LoVo (cell line): ENCODE measurements around the gene ASCC1.
A peak's percentile ranks its signal among the peaks of the same experiment; 100 is the strongest.
"Not testable (repeated sequence)": the region's sequence is repeated elsewhere in the genome, so short reads cannot be mapped to it uniquely, and the experiment has no call there.

Experiments used
- DNase-seq: peaks from one replicate; pipeline ENCODE4 v3.0.0-alpha.2; 2016; ENCODE audit warnings: low spot score

ASCC1 gene

DNA sequence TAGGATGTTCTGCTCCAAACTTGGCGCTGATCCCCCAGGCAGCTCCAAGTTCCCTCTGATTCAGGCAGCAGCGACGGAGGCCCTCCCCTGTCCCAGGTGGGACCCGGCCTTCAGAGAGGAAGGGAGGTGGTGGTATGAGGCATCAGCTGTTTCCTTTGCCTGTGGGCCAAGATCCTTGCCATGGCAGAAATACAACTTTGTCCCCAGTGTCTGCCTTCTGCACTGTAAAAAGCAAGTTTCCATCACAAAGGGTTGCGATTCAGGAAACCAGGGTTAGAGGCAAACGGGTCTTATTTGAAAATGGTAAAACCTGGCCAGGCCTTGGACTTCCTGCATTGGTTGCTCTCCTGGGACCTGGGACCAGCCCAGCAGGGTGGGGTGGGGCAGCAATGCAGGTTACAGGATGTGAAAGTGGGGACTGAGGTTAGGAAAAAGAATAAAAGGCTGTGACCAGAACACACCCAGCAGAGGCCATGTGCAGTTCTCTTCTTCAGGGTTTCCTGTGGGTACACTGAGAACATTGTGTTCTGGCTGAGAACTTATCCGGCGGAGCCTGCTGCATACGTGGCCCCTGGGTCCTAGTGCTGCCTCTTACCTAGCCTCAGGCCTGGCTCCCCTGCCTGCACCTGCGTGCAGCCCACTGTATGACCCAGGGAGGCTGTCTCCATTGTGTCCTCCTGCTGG is 32.5 kb upstream of the ASCC1 start:
- peak; percentile 57 for DNase-seq

GRCh38 chr10:72245949-72246525 is 30.0 kb upstream of the ASCC1 start:
- DNase-seq = no peak

DNA sequence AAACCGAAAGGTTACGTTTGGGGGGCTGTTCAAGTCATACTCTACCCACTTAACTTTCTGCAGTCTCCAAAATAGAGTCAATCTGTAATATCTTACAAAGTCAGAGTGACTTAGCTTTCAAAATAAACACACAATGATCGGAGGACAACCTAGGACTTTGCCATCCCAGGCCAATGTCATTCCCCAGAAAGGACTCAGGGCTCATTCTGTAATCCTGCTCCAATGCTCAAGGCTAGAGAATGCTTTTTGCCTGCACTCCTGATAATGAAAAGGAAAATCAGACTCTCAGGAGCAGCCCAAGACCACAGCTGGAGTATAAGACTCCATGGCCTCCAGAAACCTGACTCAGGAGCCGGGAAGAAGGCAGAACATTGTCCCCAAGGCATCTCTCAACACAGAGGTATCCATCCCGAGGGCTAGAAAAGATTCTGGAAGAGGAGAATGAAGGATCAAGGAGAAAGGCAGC is 28.5 kb upstream of the ASCC1 start:
- no peak for DNase-seq

DNA sequence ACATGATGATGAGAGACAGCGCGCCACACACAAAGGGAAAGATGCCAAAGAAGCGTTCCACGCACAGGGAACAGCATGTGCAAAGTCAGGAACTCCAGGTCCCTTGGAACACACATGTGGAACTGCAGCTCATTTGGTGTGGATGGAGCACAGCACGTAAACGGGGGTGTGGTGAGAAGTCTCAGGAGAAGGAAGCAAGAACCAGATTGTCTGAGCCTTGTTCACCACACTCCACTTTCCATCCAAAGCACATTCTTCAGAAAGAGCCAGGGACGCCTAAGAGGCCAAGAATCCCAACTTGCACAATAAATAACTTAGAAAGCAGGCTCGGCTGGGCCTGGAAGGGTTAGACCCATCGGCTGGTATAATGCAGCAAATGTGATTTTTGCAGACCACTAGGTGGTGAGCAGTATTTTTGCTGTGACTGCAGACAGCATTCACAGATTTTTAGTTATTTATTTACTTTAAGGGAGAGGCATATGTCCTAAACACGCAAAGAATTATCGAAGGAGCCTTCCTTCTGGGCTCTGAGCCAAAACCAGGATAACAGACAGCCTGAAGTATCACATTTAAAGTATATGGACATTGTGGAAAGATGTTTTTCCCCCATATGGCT is 27.9 kb upstream of the ASCC1 start:
- peak; percentile 88 for DNase-seq

DNA sequence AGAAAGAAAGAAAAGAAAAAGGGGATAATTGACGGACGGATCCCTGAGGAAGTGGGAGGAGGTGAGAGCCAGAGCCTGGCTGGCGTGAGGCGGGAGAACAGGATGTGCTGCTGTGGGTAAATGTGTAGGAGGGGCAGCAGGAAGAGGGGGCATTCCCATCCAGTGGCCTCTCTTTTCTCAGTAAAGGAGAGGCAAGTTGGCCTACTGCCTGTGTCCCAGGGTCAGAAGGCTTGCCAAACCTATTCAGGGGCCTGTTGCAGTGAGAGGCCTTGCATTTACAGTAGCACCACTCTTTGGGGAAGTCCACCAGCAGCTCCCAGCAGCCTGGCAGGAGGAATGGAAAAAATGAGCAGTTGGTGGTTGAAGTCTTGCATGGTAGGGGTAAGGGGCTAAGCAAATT is 26.6 kb upstream of the ASCC1 start:
- DNase-seq = no peak

DNA sequence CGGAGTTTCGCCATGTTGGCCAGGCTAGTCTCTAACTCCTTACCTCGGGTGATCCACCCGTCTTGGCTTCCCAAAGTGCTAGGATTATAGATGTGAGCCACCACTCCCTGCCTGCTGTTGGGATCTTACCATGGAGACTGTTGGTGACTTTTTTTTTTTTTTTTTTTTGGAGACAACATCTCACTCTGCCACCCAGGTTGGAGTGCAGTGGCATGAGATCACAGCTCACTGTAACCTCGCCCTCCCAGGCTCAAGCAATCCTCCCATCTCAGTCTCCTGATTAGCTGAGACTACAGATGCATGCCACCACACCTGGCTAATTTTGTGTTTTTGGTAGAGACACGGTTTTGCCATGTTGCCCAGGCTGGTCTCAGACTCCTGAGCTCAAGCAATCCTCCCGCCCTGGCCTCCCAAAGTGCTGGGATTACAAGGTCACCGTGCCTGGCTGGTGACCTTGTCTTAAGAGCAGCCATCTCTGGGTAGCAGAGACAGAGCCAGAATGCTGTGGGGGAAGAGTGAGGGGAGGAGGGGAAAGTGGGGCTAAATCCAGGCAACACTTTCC is 25.7 kb upstream of the ASCC1 start:
- no peak for DNase-seq

GRCh38 chr10:72240371-72240770 is 24.3 kb upstream of the ASCC1 start:
- DNase-seq = no peak

GRCh38 chr10:72239409-72239808 is 23.3 kb upstream of the ASCC1 start:
- DNase-seq = no peak

- no peak for DNase-seq
These were observed 22.5 kb upstream of the ASCC1 start for GRCh38 chr10:72238392-72239175.

DNA sequence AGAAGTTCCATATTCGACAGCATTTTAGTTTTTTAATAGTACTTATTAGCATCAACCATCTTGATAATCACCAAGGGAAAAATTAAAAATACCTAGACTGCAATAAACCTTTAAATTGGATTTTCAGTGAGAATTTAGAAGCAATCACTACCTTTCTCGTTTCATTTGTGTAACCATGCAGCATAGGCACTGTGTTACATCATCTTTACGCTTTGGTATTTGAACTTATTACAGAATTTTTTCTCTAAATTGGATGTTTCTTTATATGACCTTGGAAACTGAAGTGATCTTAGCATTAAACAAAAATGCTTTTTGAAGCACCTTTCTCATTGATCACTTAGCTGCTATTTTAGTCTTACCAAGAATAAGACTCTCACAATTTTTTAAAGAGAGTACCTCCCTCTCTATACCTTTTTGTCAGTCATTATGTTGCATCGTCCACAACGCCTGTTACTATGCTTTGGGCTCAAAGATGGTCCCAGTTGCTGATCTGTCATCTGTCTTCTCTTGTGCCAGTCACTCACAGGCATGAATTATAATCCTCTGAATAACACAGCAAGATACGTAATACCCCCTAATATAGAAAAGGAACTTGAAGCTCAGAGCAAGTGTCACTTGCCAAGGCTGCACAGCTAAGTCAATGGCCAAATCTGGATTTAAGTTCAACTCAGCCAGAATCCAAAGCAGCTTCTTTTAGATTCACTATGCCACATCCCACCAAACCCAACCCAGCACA is 19.6 kb upstream of the ASCC1 start:
- DNase-seq = no peak

DNA sequence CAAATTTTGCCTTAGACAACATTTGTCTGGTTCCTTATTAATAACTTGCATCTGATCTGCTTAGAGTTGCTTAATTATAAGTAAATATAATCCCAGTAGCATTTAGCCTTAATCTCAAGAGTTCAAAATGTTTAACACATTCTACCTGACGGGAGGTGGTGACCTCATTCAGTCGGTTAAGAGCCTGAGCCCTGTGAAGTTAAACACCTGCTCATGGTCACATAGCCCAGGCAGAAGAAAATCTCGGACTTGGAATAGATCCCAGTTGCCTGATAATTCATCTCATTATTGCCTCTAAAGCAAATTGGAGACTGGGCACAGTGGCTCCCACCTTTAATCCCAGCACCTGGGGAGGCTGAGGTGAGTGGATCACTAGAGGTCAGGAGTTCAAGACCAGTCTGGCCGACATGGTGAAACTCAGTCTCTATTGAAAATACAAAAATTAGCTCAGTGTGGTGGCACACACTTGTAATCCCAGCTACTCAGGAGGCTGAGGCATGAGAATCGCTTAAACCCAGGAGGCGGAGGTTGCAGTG is 18.6 kb upstream of the ASCC1 start:
- no peak for DNase-seq

DNA sequence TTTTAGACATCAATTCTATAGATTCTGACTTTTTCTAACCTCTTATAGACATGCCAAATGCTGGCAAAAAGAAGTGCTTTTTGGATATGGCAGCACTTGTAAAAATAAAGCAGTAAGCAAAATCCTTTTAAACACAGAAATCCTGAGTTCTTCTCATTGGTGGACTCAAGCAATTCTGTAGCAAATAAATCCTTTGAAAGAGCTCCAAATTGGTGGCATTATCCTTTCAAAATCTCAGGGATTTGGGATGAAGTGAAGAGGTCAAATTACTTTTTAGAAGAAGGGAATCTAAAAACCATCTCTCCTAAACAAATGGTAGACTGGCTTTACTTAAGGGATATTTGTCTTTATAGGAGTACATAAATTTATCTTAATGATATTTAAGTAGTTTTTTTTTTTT is 17.5 kb upstream of the ASCC1 start:
- DNase-seq = no peak

DNA sequence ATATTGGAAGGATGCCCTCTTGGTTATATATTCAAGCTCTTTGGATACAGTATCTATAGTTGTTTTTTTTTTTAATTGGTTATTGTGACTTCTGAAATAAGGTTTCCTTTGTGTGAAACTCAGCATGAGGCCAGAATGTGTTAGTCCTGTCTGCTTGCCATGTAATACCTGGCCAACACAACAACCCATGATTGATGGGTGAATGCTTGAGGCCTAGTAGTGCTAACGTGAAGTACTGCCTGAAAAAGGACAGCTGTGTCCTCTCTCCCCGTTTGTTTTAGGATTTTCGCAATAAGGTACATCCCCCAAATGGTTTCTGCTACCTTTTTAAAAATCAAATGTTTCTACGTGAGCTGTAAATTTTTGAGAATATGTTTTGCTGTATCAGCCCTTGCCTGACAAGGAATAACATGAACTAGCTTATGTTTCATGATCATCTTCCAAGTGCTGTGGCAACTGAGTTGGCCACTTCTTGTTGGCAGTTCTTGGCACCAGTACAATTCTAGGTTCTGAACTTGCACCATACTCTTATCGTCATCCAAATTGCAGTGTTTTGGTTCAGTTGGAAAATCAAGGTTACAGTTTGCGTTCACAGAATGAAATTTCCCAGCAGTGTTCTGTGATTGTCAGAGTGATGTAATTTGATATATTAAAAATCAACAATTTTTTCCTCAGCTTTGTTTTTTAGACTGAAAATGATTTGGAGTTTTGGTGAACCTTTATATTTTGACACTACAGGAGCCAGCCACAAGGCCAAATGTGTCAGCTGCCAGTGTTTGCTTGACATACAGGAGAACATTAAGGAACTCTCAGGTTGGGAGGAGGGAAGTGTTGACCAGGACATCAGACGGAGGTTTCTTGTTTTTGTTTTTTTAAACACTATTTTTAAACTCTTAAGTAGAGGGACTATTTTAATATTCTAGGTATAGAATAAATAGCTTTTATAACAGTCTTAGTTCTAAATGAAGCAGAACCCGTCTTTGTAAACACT is 13.5 kb upstream of the ASCC1 start:
- no peak for DNase-seq

GRCh38 chr10:72228318-72228751 is 12.3 kb upstream of the ASCC1 start:
- DNase-seq = no peak

DNA sequence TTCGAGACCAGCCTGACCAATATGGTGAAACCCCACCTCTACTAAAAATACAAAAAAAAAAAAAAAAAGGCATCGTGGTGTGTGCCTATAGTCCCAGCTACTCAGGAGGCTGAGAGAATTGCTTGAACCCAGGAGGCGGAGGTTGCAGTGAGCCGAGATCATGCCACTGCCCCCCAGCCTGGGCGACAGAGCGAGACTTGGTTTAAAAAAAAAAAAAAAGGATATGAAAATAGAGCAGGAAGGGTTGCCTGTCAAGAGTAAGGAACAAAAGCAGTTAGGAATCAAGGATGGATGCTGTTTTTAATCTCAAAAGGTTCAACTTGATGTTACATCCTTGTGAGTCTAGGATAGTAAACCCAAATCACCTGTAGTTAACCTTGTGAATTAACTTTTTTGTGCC is 11.8 kb upstream of the ASCC1 start:
- no peak for DNase-seq

DNA sequence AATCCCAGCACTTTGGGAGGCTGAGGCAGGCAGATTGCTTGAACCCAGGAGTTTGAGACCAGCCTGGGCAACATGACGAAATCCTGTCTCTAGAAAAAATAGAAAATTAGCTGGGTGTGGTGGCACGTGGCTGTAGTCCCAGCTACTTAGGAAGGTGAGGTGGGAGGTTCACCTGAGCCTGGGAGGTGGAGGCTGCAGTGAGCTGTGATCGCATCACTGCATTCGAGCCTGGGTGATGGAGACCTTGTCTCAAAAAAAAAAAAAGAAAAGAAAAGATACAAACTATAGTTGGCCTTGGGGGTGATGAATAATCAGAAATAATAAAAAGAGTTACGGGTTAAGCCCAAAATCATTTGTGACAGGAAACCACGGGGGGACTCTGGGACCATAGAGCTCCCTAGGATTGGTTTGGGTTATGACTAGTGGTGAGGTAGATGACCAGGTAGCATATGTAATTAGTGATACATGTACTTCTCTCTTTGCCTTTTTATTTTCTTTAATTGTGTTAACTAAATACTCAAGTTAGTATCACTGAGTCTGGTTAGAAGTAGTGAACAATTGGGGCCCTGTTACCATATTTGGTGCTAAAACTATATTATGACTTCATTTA is 10.4 kb upstream of the ASCC1 start:
- no peak for DNase-seq

GRCh38 chr10:72224191-72224590 is 8.1 kb upstream of the ASCC1 start:
- DNase-seq = not testable (repeated sequence)

- no peak for DNase-seq
These were observed 7.6 kb upstream of the ASCC1 start for GRCh38 chr10:72223743-72224101.

GRCh38 chr10:72221278-72221677 is 5.2 kb upstream of the ASCC1 start:
- DNase-seq = no peak

DNA sequence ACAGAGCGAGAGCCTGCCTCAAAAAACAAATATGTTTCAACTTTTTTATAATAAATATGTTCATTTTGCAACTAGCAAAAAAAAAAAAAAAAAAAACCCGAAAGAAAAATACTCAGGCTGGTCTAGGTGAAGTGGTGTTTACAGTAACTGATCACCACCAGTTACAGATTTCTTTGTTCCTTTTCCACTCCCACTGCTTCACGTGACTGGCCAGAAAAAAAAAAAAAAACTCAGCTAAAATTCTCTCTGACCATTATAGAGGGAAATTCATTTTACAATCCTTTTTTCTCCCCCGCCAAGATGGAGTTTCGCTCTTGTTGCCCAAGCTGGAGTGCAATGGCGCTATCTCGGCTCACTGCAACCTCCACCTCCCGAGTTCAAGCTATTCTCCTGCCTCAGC is 4.6 kb upstream of the ASCC1 start:
- DNase-seq = no peak
